Kidney (tissue), 14 donors: ENCODE data around the gene EML5. TPM values are rescaled to one million over a fixed set of nuclear protein-coding genes. Genes with fewer than 3 reads are reported as not detected.

Source experiments
- DNase-seq, 5 donors: peaks; one replicate each; pipeline ENCODE4 v3.0.0-alpha.2; 2013 to 2020
- FAIRE-seq: peaks from 2 replicates; lab custom pipeline; 2012; peaks lifted over from hg19 to GRCh38; lab: Jason Lieb, UNC
- H3K27ac ChIP-seq, 2 donors: one replicate each; pipeline ENCODE4 v1.7.0; 2013; ENCODE audit warnings: low read depth in 2 of 2, low read length in 2 of 2, inconsistent platforms in 1 of 2
- H3K27me3 ChIP-seq: one replicate; pipeline ENCODE4 v1.7.1; 2013; ENCODE audit warnings: low read length, inconsistent platforms; ENCODE audit not compliant: control insufficient read depth, insufficient read depth
- H3K36me3 ChIP-seq, 3 donors: one replicate each; pipeline versions ENCODE4 v1.7.0 to v1.7.1; 2013; ENCODE audit warnings: low read length in 3 of 3, control low read depth in 1 of 3, inconsistent platforms in 1 of 3; ENCODE audit not compliant: insufficient read depth in 3 of 3, control insufficient read depth in 2 of 3
- H3K4me1 ChIP-seq, 3 donors: one replicate each; pipeline versions ENCODE4 v1.7.0 to v1.7.1; 2013; ENCODE audit warnings: low read length in 3 of 3, inconsistent platforms in 1 of 3, low read depth in 1 of 3; ENCODE audit not compliant: control insufficient read depth in 2 of 3, insufficient read depth in 2 of 3
- H3K4me3 ChIP-seq, 3 donors: one replicate each; pipeline versions ENCODE4 v1.7.0 to v1.8.1; 2013; ENCODE audit warnings: low read length in 3 of 3, control low read depth in 1 of 3, inconsistent platforms in 1 of 3
- H3K9ac ChIP-seq, 3 donors: one replicate each; pipeline versions ENCODE4 v1.7.0 to v1.7.1; 2013; ENCODE audit warnings: low read length in 3 of 3, control low read depth in 1 of 3, inconsistent platforms in 1 of 3
- H3K9me3 ChIP-seq, 3 donors: one replicate each; pipeline versions ENCODE4 v1.7.0 to v1.7.1; 2013; ENCODE audit warnings: low read length in 3 of 3, control low read depth in 1 of 3, inconsistent platforms in 1 of 3; ENCODE audit not compliant: control insufficient read depth in 2 of 3, insufficient read depth in 1 of 3
- CTCF ChIP-seq: IDR thresholded peaks from 3 replicates; pipeline ENCODE4 v1.5.1; 2012; ENCODE audit warnings: mild to moderate bottlenecking, moderate library complexity, borderline replicate concordance; ENCODE audit not compliant: insufficient read depth; ENCODE audit errors: extremely low read depth
- intact Hi-C: fragments of 100-400 bp; cut with DNase I; formaldehyde crosslinking; loops from one replicate; pipeline ENCODE4 v1.11.1; 2022
- polyA plus RNA-seq: library from polyadenylated mRNA; stranded (reverse); fragments of 350-450 nt; fragmentation: Illumina TruSeq; extraction: RNeasy Lipid Tissue Mini Kit (QIAGEN cat#74804); gene quantifications from one replicate; pipeline ENCODE4 v1.2.3, GENCODE V29; 2014; ENCODE audit warnings: low read depth, low replicate concordance; ENCODE audit not compliant: insufficient read depth
- total RNA-seq: library from RNA; stranded (reverse); fragmentation: NEBNext Ultra II Directional; extraction: Animal tissue kit (Norgen Biotek cat#: 25700); gene quantifications from one replicate; pipeline ENCODE4 v1.2.1, GENCODE V29; 2021
- donor health status: control.
- donor health status: control.
- donor health status: control.
- donor health status: control.
- donor health status: control.
- donor health status: DM: yes; HTN: yes; CAD: no.
- donor health status: Normal renal cell carcinoma (clear cell type).

The EML5 gene
- total and polyA plus RNA-seq, 2 donors from 2014 or later, result 0.26 to 2.8 TPM

- Histone ChIP-seq H3K4me1 (no peaks in the 10 kb centered on the region), H3K36me3 (no peaks in the 10 kb centered on the region), H3K9ac (no peak overlapping the region), H3K9me3 (no peaks in the 10 kb centered on the region), H3K27me3 (no peaks in the 10 kb centered on the region), H3K27ac (no peak overlapping the region), H3K4me3 (no peak overlapping the region)
- DNase-seq (no peak), FAIRE-seq (no peak)
- intact Hi-C loops, result no loop called here
- TF ChIP-seq CTCF, result no peak
Measured at GRCh38 chr14:88808359-88808758, 15.6 kb upstream of the EML5 start.

- DNase-seq (no peak), FAIRE-seq (no peak)
- intact Hi-C loops, result no loop called here
- Histone ChIP-seq H3K36me3 (no peaks in the 10 kb centered on the region), H3K4me1 (no peaks in the 10 kb centered on the region), H3K27ac (no peak overlapping the region), H3K9ac (no peak overlapping the region), H3K9me3 (no peaks in the 10 kb centered on the region), H3K27me3 (no peaks in the 10 kb centered on the region), H3K4me3 (no peak overlapping the region)
- no peak for TF ChIP-seq CTCF
Measured at GRCh38 chr14:88804477-88804876, 11.7 kb upstream of the EML5 start.

- Histone ChIP-seq H3K9ac (no peak overlapping the region), H3K27ac (no peak overlapping the region), H3K4me1 (no peaks in the 10 kb centered on the region), H3K27me3 (no peaks in the 10 kb centered on the region), H3K9me3 (no peaks in the 10 kb centered on the region), H3K36me3 (no peaks in the 10 kb centered on the region), H3K4me3 (no peak overlapping the region)
- no peak for TF ChIP-seq CTCF
- no peak for FAIRE-seq
- no peak for DNase-seq
- intact Hi-C loops, result no loop called here
Measured at GRCh38 chr14:88804035-88804434, 11.3 kb upstream of the EML5 start.

- H3K9me3 ChIP-seq, result no peaks in the 10 kb centered on the region
- TF ChIP-seq CTCF, result no peak
- H3K27ac ChIP-seq, result no peak overlapping the region
- no peak overlapping the region for H3K4me3 ChIP-seq
- no peaks in the 10 kb centered on the region for H3K36me3 ChIP-seq
- FAIRE-seq (no peak), DNase-seq (no peak)
- H3K27me3 ChIP-seq, result no peaks in the 10 kb centered on the region
- H3K4me1 ChIP-seq, result no peaks in the 10 kb centered on the region
- H3K9ac ChIP-seq, result no peak overlapping the region
- intact Hi-C loops, result no loop called here
Measured at GRCh38 chr14:88802596-88802995, 9.8 kb upstream of the EML5 start.
